Endometrium (tissue), 2 donors: ENCODE results near the gene PNMA8A.

Experiments used
- FAIRE-seq: peaks from 2 replicates; lab custom pipeline; 2012; peaks lifted over from hg19 to GRCh38; lab: Jason Lieb, UNC
- donor health status: control.
- donor health status: control.

Gene PNMA8A

GRCh38 chr19:46427518-46428045 lies 43.8 kb downstream of the PNMA8A start:
- no peak for FAIRE-seq

GRCh38 chr19:46426506-46427162 lies 44.7 kb downstream of the PNMA8A start:
- FAIRE-seq = no peak

DNA sequence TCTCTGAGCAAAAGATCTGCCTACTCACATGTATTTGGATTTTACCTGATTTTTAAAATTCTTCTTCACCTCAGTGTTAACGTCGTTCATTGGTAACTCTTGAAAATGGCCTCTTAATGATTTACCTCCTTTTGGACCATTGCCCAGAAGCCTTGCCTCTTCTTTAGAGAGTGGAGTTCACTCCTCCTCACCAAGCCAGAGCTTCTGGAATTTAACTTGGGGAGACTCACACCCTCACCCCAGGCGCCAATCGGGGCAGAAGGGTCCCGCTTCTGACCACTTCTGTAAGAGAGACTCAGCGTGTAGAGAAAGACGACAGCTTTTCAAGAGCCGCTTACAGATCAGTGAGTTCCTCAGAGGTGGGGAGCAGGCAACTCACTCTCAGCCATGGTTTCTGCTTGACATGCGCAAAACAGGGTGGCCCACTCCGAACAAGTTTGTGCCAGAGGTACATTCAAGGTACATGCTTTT lies 45.3 kb downstream of the PNMA8A start:
- FAIRE-seq = no peak

DNA sequence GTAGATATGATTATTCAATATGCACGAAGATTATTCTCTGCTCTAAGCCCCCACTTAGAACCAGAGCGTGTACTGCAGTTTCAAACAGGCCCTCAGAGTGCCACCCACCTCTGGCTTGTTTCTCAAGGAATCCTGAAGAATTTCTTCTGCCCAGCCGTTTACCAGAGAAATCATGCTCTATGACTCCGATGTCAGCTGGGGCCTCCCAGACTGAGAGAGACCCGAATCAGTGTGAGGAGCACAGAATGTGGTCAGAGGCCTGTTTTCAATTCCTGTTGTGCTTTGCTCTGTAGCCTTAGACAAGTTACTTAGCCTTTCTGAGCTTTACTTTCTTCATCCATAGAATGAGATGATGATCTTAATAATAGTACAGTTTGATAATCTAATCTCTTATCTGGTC lies 48.2 kb downstream of the PNMA8A start:
- no peak for FAIRE-seq

DNA sequence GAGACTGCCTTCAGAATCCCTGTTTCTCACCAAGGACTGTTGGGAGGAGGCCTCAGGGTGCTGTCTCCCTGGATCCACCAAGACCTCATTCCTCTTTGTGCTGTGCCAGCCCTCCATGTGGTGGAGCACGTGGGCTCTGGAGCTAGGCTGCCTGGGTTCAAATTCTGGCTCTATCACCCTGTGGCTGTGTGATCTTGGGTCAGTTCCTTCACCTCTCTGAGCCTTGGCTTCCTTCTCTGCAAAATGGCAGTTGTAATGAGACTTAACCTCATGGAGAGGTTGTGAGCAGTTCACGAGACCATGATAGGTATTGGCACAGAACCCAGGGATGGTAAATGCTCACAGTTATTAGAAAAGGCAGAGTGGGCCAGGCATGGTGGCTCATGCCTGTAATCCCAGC lies 49.0 kb downstream of the PNMA8A start:
- no peak for FAIRE-seq

DNA sequence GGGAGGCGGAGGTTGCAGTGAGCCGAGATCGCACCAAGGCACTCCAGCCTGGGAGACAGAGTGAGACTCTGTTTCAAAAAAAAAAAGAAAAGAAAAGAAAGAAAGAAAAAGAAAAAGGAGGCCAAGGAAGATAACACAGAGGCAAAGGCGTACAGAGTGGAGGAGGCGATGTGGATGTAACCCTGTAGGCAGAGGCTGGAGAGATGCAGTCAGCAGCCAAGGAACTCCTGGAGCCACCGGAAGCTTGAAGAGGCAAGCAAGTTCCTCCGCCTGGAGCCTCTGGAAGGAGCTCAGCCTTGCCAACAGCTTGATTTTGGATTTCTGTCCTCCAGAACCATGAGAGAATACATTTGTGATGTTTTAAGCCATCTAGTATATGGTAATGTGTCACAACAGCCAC lies 51.3 kb downstream of the PNMA8A start:
- no peak for FAIRE-seq
